ENCODE measurements around the gene ERICH6B. TPM values are rescaled to one million over a fixed set of nuclear protein-coding genes. Genes with fewer than 3 reads are reported as not detected.

Gene ERICH6B
- total and polyA plus RNA-seq, 10 of the 15 experiments (the other 5 are each of a cell fraction or from before 2014, with no cell fraction given), result 0.27 to 0.75 (median 0.33) TPM; not detected in 7

GRCh38 chr13:45534604-45535003 is 80.9 kb downstream of the ERICH6B start:
- TF ChIP-seq IRF3 (IDR thresholded peaks at IDR 0.05) (no peak), ZBTB33 (IDR thresholded peaks at IDR 0.05) (no peak), MYB (IDR thresholded peaks at IDR 0.05; ENCODE audit: borderline replicate concordance, low read depth, low read length) (no peak), CREM (IDR thresholded peaks at IDR 0.05; ENCODE audit: low read depth) (no peak), PKNOX1 (IDR thresholded peaks at IDR 0.05) (no peak), TAF1 (IDR thresholded peaks at IDR 0.05; ENCODE audit: borderline replicate concordance, low read depth, low read length) (no peak), TBL1XR1 (IDR thresholded peaks at IDR 0.05; ENCODE audit: low read depth, low read length) (no peak), ATF3 (IDR thresholded peaks at IDR 0.05; ENCODE audit: borderline replicate concordance, extremely low read depth, low read depth, low read length) (no peak), MXI1 (IDR thresholded peaks at IDR 0.05; ENCODE audit: low read depth, low read length) (no peak), BCLAF1 (IDR thresholded peaks at IDR 0.05) (no peak), MYC (IDR thresholded peaks at IDR 0.05; ENCODE audit: insufficient read depth, insufficient read length, insufficient replicate concordance, low read length, severe bottlenecking) (no peak), CREB1 (IDR thresholded peaks at IDR 0.05; ENCODE audit: low read depth) (no peak)
- H4K20me1 ChIP-seq (ENCODE audit: control insufficient read depth, insufficient read depth), result no peaks in the 10 kb centered on the region
- 94% methylated on average over 9 of the region's 9 CpGs for WGBS (ENCODE audit: insufficient coverage, insufficient replicate concordance, low lambda C conversion rate, missing lambda C conversion rate)
- H2AFZ ChIP-seq (ENCODE audit: control insufficient read depth, low read depth, low read length), result no peak overlapping the region
- RAD21 ChIA-PET (ENCODE audit: unreplicated experiment), result no interaction called here
- POLR2A ChIA-PET, result no interaction called here
- no peak for DNase-seq (ENCODE audit: low read depth, low spot score)
- H3K4me1 ChIP-seq (ENCODE audit: control insufficient read depth, insufficient read depth, low read length), result no peaks in the 10 kb centered on the region
- no peak for ATAC-seq
- H3K4me2 ChIP-seq (ENCODE audit: control insufficient read depth, insufficient read depth), result no peak overlapping the region
- H3K4me3 ChIP-seq, result no peak overlapping the region
- SMC1A ChIA-PET (ENCODE audit: uncharacterized antibody, unreplicated experiment), result no interaction called here
- H3K27me3 ChIP-seq (replicated peaks in 1 of 2; ENCODE audit: control insufficient read depth in 2 of 2, insufficient read depth in 2 of 2, low read length in 1 of 2), result no peaks in the 10 kb centered on the region
- CTCF ChIA-PET, result no interaction called here
- no peak overlapping the region for H3K27ac ChIP-seq (ENCODE audit: control insufficient read depth, insufficient read depth)
- no TSS peak for BruUV-seq (replicated peaks)
- H3K9ac ChIP-seq (ENCODE audit: control insufficient read depth, insufficient read depth, low read length), result no peak overlapping the region
- H3K79me2 ChIP-seq (ENCODE audit: control insufficient read depth, insufficient read depth, low read length), result no peaks in the 10 kb centered on the region
- no peaks in the 10 kb centered on the region for H3K9me3 ChIP-seq (replicated peaks; ENCODE audit: control insufficient read depth, insufficient read depth, low read length)
- no peak for FAIRE-seq
- in situ Hi-C loops (cut with MboI), result no loop called here
- H3K36me3 ChIP-seq (ENCODE audit: control insufficient read depth in 2 of 2, insufficient read depth in 2 of 2, low read length in 1 of 2), result peaks cover 3 to 28% of the 10 kb centered on the region in 2 experiments
- intact Hi-C loops (cut with micrococcal nuclease; ENCODE audit: unreplicated experiment), result no loop called here
